HG03342 (cell line): ENCODE results near the gene FIBP.
"Not testable (repeated sequence)": the region's sequence is repeated elsewhere in the genome, so short reads cannot be mapped to it uniquely, and the experiment has no call there.

Experiments used
- ATAC-seq: cut with Tn5 transposase; IDR thresholded peaks from one replicate; pipeline ENCODE4 v1.9.1; 2021; ENCODE audit warnings: mild to moderate bottlenecking, moderate library complexity; ENCODE audit not compliant: unreplicated experiment

FIBP gene

GRCh38 chr11:65915101-65915820 is 27.0 kb upstream of the FIBP start:
- ATAC-seq = no peak

DNA sequence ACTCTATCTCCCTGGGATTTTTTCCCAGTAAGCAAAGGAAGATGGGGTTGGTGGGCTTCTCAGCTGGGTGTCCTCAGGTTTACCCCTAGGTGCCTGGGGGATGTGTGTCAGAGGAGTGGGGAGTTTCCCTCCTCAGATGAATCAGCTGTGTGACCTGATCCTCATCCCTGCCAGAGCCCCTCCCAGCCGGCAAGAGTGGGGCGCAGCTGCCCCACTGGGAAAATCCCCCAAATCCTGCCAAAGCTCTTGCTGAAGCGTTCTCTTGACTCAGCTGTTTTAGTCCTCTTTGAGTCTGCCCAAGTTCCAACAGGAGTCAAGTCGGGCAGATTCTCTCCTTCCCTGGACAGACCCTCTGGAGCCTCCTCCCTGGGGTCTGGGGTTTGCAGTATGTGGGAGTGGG is 24.6 kb upstream of the FIBP start:
- ATAC-seq = no peak

DNA sequence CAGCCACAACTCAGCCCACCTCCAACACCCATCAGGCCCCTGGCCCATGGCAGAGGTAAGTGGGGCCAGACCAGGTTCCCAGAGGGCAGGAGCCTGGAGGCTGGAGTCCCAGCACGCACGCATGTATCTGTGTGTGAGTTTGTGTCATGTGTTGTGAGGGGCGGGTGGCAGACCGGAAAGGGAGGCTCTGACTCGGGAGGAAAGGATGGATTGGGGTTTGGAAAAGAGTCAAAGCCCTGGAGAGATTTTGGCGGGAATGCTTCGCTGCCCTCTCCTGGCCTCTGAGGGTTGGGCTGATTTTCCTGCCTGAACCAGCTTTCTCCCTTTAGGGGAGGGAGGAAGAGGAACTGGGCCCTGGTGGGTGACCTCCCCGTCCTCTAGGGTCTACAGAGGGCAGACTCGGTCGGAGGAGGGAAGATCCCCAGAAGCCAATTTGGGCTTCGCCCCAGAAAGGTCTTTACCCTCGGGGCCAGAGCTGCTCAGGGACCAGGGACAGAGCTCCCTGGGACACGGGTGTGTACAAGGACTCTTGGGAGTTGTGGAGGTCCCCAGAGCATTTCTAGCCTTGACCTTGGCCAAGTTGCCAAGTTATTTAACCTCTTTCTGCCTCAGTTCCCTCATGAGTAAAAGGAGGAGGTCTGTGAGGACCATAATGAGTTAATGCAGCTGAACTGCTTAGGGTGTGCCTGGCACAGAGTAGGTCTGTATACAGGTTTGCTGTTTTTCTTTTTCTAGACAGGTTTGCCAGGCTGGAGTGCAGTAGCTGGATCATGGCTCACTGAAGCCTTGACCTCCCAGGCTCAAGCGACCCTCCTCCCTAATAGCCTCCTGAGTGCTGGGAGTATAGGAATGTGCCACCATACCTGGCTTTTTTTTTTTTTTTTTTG is 23.7 kb upstream of the FIBP start:
- ATAC-seq = no peak

- no peak for ATAC-seq
These were observed 19.6 kb upstream of the FIBP start for GRCh38 chr11:65907878-65908277.

DNA sequence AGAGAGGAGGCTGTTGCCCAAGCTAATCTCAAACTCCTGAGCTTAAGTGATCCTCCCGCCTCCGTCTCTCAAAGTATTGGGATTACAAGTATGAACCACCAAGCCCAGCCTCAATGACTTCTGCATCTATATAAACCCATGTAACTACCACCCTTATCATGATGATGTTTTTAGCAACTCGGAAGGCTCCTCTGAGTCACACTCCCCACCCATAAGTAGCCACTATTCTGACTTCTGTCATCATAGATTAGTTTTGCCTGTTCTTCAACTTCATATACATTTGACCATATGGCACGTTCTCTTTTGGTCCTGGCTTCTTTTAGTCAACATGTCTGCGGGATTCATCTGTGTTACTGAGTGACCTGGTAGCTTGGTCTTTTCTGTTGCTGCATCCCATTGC is 18.3 kb upstream of the FIBP start:
- no peak for ATAC-seq

GRCh38 chr11:65903715-65904114 is 15.4 kb upstream of the FIBP start:
- no peak for ATAC-seq

GRCh38 chr11:65903068-65903481 is 14.8 kb upstream of the FIBP start:
- ATAC-seq = no peak

GRCh38 chr11:65900899-65901180 is 12.6 kb upstream of the FIBP start:
- no peak for ATAC-seq

- ATAC-seq = peak; percentile 79
These were observed 12.0 kb upstream of the FIBP start, which contains the start of gene FOSL1 for GRCh38 chr11:65900125-65900898. FOSL1 (minus strand) TSS chr11:65900388; CDS start chr11:65900339, 49 bp downstream.

GRCh38 chr11:65899356-65900124 is 11.3 kb upstream of the FIBP start:
- ATAC-seq = peak; percentile 3

- no peak for ATAC-seq
These were observed 10.5 kb upstream of the FIBP start for GRCh38 chr11:65898656-65899355.

GRCh38 chr11:65897020-65897471 is 8.8 kb upstream of the FIBP start:
- ATAC-seq = no peak

GRCh38 chr11:65896034-65896999 is 8.0 kb upstream of the FIBP start:
- ATAC-seq = no peak

DNA sequence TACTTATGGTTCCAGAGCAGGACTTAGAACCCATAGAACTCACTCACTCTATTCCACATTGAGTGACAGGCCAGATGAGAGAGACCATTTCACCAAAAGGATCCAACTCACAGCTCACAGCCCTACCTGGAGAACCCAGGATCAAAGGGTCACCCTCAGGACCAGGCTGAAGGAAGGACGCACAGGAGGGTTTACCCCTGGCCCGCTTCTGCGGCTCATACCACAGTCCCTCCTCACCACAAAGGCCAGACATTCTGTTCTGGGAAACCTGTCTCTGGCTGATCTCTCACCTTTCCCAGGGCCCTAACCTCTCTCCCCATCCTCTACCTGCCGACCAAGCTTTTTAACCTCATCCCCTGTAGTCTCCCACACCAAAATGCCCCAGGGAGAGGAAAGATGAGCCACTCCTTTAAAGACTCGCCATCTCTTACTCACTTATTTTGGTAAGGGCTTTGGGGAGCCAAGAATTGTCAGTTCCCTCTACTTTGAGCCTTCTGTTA is 7.3 kb upstream of the FIBP start:
- no peak for ATAC-seq

DNA sequence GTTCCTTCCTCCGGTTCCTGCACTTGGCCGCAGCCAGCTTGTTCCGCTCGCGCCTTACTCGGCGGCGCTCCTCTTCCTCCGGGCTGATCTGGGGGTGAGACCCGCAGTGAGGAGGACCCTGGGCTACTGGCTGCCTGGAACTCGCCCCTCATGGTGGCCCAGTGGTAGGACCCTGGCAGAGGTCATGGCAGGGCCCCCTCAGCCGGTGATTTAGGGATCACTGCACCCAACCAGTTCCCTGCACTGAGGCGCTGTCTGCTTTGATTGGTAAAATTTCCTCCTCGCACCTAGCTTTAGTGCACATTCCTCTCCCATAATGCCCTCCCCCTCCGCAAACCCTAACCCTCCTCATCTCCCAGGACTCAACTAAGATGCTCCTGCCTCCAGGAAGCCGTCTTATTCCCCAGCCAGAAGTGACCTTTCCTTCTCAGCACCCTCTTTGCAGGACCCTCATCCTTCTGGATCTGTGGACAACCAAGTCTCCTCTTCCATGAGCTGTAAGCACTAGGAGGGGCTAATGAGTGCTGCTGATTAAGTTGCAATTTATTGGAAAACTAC is 5.8 kb upstream of the FIBP start:
- no peak for ATAC-seq

- ATAC-seq = no peak
These were observed 4.5 kb upstream of the FIBP start for GRCh38 chr11:65892661-65893317.

DNA sequence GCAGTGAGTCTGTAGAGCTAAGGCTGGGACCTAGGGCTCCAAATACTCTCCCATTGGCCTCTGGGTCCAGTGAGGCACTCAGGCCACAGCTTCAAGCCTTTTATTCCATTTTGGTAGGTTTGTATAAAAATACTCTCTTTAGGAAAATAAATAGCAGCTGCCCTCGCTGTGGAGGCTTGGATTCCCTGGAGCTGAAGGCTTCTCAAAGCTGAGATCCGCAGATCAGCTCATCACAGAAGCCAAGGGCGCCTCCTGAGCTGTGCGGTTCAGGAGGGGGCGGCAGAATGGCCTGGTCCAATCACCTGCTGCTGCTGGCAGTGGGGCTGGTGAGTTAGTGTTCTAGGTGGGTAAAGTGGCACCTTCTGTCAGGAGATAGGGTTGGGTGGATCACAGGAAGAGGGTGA is 3.9 kb upstream of the FIBP start:
- not testable (repeated sequence) for ATAC-seq
